Activated naive CD4-positive, alpha-beta T cell treated with Interleukin-2 at 50 U/mL for 16 hours (primary cell): ENCODE measurements around the gene LYL1.

Source experiments
- DNase-seq: peaks from one replicate; pipeline ENCODE4 v3.0.0-alpha.2; 2020

The LYL1 gene

DNA sequence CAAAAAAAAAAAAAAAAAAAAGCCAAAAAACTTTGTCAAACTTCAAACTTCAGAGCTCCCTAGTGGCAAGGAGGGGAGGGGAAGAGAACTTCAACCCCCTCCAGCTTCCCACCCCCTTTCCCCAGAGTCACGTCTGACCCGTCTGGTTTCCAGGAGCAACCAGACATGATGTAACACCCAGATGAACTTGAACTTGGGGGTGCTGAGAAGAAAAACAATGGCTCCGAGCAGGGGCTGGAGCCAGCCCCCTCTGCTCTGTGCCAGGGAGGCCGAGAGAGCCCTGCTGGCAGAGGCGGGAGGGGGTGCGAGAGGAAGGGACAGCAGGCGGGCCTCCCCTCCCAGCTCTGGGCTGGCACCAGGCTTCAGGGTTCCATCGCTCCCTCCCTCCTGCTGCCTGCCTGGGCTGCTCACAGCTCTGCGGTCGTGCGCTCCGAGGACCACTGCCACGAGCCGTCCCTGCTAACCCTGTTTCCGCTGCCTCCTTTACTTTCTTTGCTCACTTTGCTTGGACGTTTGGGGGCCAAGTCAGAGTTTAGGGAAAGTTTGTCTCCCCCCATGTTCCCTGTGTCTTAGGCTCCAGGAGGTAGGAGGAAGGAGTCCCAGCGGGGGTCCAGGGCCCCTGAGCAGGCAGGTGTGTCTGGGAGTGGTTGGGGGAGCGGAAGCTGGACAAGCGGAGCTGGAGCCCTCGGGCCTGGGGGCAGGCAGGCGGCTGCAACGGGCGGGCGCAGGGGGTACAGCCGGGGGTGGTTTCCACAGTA lies 11.1 kb downstream of the LYL1 start:
- no peak for DNase-seq

DNA sequence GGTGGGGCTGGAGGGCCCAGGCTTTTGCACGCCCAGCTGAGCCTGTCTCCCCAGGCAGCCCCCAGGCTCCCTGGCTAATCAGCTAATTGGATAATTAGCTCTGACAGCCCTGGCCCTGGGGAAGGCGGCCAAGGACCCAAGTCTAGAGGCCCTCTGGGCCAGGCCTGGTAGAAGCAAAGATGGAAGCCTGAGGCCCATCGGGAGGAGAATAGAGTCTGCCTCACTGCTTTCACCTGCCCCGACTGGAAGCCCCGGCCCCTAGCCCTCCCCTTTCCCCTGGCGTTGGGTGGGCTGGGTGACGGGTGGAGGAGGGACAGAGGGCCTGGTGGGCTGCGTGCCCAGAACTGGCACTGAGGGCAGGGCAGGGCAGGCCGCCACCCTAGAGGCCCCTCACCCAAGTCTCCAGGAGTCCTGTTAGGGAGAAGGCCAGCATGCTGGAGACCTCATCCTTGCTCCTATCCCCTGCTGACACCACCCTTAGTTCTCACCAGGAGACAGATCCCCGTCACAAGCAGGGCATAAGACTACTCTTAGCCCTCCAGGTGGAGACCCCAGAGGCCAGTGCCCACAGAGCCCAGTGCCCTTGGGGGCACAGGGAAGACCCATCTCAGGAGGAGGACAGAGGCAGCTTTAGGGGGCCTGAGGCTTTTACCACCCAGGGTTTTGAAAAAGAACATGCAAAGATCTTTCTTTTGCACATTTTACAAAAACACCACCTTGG lies 12.0 kb downstream of the LYL1 start:
- DNase-seq: no peak

- no peak for DNase-seq
Observed at GRCh38 chr19:13089857-13090507, 12.7 kb downstream of the LYL1 start.

DNA sequence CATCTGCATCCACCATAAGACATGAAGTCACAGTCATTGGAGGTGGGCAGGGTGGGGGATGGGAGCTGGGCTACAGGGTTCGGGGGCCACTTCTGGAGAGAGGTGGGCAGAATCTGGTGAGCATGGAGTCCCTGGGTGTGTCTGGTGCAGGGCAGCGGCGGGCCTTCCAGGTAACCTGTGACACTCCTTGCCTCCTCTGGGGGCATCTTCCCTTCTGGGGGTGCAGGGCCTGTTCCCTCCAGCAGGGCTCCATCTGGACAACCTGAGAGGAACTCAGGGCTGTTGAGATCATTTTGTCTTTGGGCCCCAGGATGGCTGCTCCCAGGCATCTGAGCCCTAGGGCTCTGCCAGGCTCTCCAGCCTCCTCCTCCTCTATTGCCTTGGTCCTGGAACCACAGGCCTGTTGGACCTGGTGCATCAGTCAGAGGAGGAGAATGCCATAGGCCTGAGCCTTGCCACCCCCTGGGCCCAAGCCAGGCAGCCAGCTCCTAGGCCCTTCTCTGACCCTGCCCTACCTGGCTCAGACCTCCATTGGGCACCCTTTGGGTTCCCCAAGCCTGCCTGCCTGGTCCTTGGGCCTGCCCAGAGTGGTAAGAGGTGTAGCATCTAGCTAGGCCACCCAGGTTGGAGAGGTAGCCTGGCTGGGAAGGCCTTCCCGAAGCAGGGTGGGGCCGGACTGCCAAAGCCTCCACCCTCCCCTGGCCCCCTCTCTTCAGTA lies 13.4 kb downstream of the LYL1 start:
- no peak for DNase-seq

DNA sequence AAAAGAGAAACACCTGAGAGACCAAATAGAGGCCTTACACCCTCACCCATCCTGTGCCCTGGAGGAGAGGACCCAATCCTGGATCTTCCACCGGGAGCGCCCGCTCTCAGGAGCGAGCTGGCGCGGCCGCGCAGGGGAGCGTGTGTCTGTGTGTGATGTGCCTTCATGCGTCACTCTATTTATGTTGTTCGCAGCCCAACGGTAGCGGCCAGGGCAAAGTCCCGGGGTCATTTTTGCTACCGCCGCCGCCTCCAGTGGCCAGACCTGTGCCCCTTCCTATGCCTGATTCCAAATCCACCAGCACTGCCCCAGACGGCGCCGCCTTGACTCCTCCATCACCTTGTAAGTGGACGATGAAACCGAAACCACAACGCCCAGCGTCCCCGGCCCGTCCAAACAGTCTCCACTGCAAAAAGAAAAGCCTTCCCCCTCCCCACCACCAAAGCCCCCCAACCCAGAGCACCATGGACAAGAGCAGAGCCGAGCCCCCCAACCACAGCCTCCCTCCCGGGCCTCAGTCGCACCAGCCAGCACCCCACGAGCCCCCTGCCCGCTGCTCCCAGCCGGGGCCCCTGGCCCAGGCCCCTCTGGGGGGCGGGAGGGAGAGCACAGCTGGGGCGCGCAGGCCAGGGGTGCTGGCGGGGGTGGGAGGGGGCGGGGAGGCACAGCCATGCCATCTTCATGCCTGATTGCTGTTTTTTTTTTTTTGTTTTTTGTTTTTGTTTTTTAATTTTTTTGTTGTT lies 14.7 kb downstream of the LYL1 start:
- no peak for DNase-seq

- no peak for DNase-seq
Observed at GRCh38 chr19:13087295-13087694, 15.4 kb downstream of the LYL1 start.

DNA sequence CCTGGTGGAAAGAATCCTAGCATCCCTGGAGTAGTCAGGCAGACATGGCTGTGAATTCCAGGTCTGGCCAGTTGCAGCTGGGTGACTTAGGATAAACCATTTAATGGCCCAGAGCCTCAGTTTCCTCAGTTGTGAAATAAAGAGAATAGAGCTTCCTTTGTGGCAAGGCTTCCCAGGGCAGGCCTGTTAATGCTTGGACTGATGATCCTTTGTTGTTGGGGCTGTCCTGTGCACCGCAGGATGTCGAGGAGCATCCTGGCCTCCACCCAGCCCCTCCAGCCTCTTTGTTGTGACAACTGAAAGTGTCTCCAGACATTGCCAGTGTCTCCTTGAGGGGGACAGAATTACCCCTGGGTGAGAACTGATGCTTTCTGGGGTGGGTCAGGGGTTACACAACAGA lies 16.3 kb downstream of the LYL1 start:
- no peak for DNase-seq

DNA sequence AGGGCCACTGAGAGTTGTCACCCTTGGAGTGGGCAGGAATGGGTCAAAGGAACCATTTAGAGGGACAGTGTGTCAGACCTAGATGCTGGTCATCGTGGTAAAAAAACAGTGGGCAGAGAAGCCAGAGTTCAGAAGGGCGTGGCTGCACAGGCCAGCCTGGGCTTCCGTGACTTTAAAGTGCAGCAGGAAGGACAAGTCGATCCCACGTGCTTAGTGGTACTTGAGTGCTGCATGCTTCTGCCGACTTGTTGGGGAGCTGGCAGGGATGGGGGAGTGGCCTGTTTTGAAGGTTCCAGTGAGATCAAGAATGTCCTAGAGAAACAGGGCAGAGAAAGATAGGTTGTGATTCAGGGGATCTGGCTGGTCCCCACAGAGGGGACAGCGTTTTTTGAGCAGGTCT lies 17.0 kb downstream of the LYL1 start:
- no peak for DNase-seq

DNA sequence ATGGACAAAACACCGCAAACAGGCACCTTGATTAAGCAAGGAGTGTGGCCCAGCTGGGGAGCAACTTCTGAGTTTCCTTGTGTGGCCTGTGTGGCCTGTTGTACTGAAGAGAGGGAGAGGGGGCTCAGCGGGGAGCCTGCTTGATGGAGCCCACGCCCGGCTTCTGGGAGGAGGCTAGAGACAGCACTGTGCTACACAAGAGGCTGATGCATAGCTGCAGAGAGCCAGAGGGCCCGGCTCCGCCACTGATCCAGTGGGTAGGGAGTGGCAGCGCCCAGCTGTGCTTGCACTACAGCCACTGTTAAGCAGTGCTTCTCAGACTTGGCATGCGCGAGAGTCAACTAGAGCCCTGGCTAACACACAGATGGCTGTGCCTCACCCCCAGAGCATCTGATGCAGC lies 19.0 kb downstream of the LYL1 start:
- no peak for DNase-seq

GRCh38 chr19:13083008-13083404 lies 19.7 kb downstream of the LYL1 start:
- DNase-seq: no peak

GRCh38 chr19:13082192-13083007 lies 20.3 kb downstream of the LYL1 start:
- DNase-seq: no peak

- no peak for DNase-seq
Observed at GRCh38 chr19:13079542-13079986, 23.1 kb downstream of the LYL1 start.

DNA sequence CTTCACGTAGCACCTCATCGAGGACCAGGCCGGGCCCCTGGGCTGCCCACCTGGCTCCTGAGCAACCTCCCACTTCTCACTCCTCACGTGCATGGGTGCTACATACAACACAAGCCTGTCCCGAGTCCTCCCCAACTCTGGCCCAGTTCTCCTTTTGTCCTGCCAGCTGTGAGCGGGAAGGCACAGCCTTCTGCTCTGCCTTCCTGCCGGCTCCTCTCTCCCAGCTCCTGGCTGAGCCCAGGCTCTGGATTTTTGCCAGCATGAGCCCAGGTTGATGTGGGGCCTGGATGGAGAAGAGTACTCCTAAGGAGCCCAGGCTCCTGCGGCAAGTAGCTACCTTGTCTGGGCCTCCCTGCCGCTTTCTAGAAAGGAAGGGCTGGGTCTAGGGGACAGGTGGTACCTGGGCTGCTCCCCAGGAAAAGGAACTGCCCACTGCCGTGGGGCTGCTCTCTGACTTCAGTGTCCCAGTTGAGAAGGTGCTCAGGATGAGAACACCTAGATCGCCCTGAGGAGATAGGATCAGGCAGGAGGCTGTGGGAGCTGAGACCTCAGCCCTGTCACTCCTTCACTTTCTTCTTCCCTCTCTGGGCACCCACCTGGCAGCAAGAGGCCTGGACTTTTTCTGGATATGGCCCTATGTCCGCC lies 23.6 kb downstream of the LYL1 start:
- DNase-seq: no peak

DNA sequence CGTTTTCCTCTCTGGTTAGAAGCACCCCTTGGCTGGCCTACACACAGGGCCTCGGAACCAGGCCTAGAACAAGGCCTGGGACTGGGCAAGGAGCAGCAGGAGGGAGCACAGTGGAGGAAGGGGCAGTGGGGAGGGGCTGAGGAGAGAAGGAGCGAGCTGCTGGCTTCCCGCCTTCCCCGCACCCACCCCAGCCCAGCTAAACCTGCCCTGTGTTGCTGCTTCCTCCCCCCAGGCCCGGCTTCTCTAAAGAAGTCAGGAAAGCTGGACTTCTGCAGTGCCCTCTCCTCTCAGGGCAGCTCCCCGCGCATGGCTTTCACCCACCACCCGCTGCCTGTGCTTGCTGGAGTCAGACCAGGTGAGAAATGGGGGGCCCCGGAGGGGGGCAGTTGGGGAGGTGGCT lies 24.3 kb downstream of the LYL1 start:
- DNase-seq: no peak

DNA sequence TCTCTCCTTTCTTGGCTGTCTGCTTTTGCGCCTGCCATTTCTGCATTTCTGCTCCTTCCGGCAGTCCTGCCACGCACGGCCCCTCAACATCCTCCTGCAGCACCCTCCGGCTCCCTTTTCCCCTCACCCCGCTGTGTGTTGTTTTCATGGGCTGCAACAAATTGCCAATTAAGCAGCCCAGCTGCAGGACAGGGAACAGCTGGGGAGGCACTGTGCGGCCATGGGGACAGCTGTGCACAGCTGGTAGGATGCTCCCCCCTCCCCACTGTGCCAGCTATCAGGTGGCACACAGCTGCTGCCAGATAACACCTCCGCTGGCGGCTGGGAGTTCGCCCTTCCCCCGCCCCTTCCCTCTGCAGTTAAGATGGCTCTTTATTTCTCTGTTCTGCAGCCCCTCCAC lies 25.4 kb downstream of the LYL1 start:
- no peak for DNase-seq

DNA sequence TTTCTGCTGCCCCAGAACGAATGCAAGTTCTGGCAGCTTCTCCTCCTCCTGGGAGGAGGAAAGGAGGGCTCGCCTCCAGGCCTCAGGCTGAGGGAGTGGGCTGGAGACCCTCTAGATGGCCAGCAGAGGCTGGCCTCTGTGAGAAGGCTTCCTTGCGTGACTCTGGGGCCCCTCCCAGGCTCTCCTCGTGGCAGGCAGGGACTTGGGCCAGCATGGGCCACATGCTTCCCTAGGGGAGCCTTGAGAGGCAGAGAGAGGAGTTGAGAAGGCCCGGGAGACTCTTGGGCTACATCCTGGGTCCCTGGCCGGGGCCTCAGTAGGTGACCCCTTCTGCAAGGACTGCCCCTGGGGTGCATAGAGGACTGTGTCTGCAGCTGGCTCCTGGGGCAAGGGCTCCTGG lies 25.9 kb downstream of the LYL1 start:
- no peak for DNase-seq

DNA sequence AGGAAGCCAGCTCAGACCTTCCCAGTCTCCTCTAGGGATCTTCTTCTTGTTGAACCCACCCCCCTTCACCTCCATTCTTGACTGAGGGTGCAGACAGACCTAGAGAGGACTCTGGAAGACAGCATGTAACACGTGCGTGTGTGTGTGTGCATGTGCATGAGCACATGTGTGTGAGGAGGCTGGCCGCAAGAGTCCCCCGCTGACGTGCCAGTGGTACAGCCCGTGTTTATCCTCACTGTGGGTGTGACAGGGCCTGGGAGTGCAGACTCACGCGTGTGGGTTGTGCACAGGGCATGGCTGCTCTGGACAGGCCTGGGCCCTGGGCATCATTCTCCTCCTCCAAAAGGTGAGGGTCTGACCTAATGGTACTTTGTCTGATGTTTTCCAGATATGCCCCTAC lies 26.3 kb downstream of the LYL1 start:
- no peak for DNase-seq

- DNase-seq: no peak
Observed at GRCh38 chr19:13074378-13074777, 28.3 kb downstream of the LYL1 start.

GRCh38 chr19:13073263-13073662 lies 29.4 kb downstream of the LYL1 start:
- DNase-seq: no peak

GRCh38 chr19:13072188-13072908 lies 30.3 kb downstream of the LYL1 start:
- no peak for DNase-seq
